Mucosa of rectum (tissue), 2 donors: ENCODE results near the gene NSUN4.

ENCODE experiments used
- H3K27ac ChIP-seq, 2 donors: one replicate each; pipeline ENCODE4 v1.7.0; 2013; ENCODE audit warnings: inconsistent platforms in 2 of 2, low read depth in 2 of 2, low read length in 2 of 2
- H3K27me3 ChIP-seq, 2 donors: one replicate each; pipeline ENCODE4 v1.7.0; 2013; ENCODE audit warnings: low read length in 2 of 2; ENCODE audit not compliant: control insufficient read depth in 2 of 2, insufficient read depth in 2 of 2
- H3K36me3 ChIP-seq, 2 donors: one replicate each; pipeline ENCODE4 v1.7.0; 2013; ENCODE audit warnings: low read length in 2 of 2; ENCODE audit not compliant: control insufficient read depth in 2 of 2, insufficient read depth in 2 of 2
- H3K4me1 ChIP-seq, 2 donors: one replicate each; pipeline ENCODE4 v1.7.0; 2013; ENCODE audit warnings: low read length in 2 of 2, mild to moderate bottlenecking in 1 of 2; ENCODE audit not compliant: control insufficient read depth in 2 of 2, insufficient read depth in 2 of 2
- H3K4me3 ChIP-seq, 2 donors: one replicate each; pipeline ENCODE4 v1.7.0; 2013; ENCODE audit warnings: low read length in 2 of 2
- H3K9ac ChIP-seq, 2 donors: one replicate each; pipeline ENCODE4 v1.7.0; 2013; ENCODE audit warnings: low read length in 2 of 2, low read depth in 1 of 2, mild to moderate bottlenecking in 1 of 2
- H3K9me3 ChIP-seq, 2 donors: one replicate each; pipeline ENCODE4 v1.7.0; 2013; ENCODE audit warnings: low read length in 2 of 2; ENCODE audit not compliant: control insufficient read depth in 2 of 2
- donor health status: healthy.
- donor health status: Normal muscosa, but diverticular disease.

NSUN4 gene

DNA sequence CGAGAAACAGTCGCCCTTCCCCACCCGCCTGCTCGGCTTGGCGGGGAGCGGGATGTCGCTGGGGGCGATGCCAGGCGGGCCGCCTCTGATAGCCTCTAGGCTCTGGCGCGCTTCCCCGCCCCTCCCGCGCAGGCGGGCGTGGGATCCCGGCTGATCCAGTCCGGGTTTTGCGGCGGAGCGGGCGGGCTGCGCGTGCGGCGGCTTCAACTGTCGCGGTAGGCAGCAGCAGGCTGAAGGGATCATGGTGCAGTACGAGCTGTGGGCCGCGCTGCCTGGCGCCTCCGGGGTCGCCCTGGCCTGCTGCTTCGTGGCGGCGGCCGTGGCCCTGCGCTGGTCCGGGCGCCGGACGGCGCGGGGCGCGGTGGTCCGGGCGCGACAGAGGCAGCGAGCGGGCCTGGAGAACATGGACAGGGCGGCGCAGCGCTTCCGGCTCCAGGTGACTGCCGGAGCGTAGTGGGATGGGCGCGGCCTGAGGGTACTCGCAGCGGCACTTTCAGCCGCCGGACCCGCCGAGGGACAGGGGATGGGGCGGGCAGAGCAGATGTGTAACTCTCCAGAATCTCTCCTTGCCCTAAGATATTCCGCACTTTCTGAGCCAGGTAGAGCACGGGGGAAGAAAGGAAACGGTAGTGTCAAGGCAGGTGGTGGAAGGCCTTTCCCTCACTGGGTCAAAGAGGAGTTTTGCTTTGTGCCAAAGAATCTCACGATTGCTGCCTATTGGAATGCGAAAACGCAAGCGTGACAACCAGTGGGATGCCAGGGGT, 53.7 kb downstream of the NSUN4 start, which contains the start of gene FAAH:
TSS of gene FAAH (plus strand) at position 210 of the 764 bp plus-strand sequence. CDS start at position 242, 32 bp downstream.
- H3K36me3 ChIP-seq: no peaks in the 10 kb centered on the region
- H3K9ac ChIP-seq: peak within 1 kb of the TSS; percentile 74 to 81
- peaks cover 0 to 7% of the 10 kb centered on the region in 2 donors for H3K9me3 ChIP-seq
- peak within 1 kb of the TSS; percentile 80 for H3K27ac ChIP-seq
- H3K27me3 ChIP-seq: no peaks in the 10 kb centered on the region
- peaks cover 9 to 20% of the 10 kb centered on the region in 2 donors for H3K4me1 ChIP-seq
- H3K4me3 ChIP-seq: peak within 1 kb of the TSS; percentile 81 to 91

DNA sequence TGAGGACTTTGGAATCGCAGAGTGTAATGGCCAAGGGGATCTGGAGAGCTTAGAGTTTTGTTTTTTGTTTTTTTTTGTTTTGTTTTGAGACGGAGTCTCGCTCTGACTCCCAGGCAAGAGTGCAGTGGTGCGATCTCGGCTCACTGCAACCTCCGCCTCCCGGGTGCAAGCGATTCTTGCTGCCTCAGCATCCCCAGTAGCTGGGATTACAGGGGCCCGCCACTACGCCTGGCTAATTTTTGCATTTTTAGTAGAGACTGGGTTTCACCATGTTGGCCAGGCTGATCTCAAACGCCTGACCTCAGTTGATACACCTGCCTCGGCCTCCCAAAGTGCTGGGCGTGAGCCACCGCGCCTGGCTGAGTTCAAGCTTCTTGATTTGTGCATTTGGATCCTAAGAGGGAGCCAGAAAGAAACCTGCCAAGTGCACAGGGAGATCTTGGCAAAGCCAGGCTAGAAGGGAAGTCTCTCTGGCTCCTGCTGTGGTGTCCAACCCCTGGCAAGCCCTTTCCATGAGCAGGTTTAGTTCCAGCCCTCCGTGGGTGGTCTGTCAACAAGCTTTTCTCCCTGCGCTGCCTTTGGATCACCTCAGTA, 54.4 kb downstream of the NSUN4 start:
- H3K9ac ChIP-seq: peak overlapping the region; percentile 74 to 81
- peak overlapping the region; percentile 81 to 91 for H3K4me3 ChIP-seq
- peaks cover 0 to 7% of the 10 kb centered on the region in 2 donors for H3K9me3 ChIP-seq
- H3K36me3 ChIP-seq: no peaks in the 10 kb centered on the region
- H3K27me3 ChIP-seq: no peaks in the 10 kb centered on the region
- H3K27ac ChIP-seq: peak overlapping the region; percentile 80
- peaks cover 9 to 20% of the 10 kb centered on the region in 2 donors for H3K4me1 ChIP-seq

- Histone ChIP-seq H3K9ac (no peak overlapping the region), H3K27ac (no peak overlapping the region), H3K4me3 (peak overlapping the region in 1 of 2 donors; percentile 29), H3K27me3 (no peaks in the 10 kb centered on the region), H3K9me3 (peaks cover 0 to 7% of the 10 kb centered on the region in 2 donors), H3K4me1 (peaks cover 17 to 25% of the 10 kb centered on the region in 2 donors), H3K36me3 (no peaks in the 10 kb centered on the region)
These were observed 56.1 kb downstream of the NSUN4 start for GRCh38 chr1:46396441-46397398.

GRCh38 chr1:46399307-46399706, 58.7 kb downstream of the NSUN4 start:
- H3K9ac ChIP-seq: no peak overlapping the region
- peaks cover 4 to 6% of the 10 kb centered on the region in 2 donors for H3K36me3 ChIP-seq
- no peaks in the 10 kb centered on the region for H3K27me3 ChIP-seq
- no peaks in the 10 kb centered on the region for H3K9me3 ChIP-seq
- no peak overlapping the region for H3K4me3 ChIP-seq
- H3K4me1 ChIP-seq: peaks cover 18 to 30% of the 10 kb centered on the region in 2 donors
- no peak overlapping the region for H3K27ac ChIP-seq

DNA sequence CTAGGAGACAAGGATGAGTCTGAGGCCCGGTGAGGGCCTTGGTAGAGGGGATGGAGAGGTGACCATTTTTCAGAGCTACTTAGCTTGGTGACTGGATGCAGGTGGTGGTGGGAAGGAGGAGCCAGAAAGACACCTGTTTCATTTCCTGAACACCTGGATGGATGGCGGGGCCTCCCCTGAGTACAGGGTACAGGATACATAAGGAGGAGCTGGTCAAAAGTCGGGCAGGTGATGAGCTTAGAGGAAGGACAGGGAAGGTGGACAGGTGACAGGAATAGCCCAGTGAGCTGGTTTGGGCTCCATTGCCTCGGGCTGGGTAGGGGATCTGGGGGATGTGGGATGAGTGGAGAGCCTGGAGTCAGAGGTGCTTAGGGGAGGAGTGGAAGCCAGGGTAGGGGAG, 59.8 kb downstream of the NSUN4 start:
- no peaks in the 10 kb centered on the region for H3K27me3 ChIP-seq
- H3K4me1 ChIP-seq: peaks cover 14 to 22% of the 10 kb centered on the region in 2 donors
- H3K27ac ChIP-seq: no peak overlapping the region
- no peaks in the 10 kb centered on the region for H3K9me3 ChIP-seq
- H3K36me3 ChIP-seq: peaks cover 6 to 8% of the 10 kb centered on the region in 2 donors
- no peak overlapping the region for H3K4me3 ChIP-seq
- H3K9ac ChIP-seq: no peak overlapping the region

DNA sequence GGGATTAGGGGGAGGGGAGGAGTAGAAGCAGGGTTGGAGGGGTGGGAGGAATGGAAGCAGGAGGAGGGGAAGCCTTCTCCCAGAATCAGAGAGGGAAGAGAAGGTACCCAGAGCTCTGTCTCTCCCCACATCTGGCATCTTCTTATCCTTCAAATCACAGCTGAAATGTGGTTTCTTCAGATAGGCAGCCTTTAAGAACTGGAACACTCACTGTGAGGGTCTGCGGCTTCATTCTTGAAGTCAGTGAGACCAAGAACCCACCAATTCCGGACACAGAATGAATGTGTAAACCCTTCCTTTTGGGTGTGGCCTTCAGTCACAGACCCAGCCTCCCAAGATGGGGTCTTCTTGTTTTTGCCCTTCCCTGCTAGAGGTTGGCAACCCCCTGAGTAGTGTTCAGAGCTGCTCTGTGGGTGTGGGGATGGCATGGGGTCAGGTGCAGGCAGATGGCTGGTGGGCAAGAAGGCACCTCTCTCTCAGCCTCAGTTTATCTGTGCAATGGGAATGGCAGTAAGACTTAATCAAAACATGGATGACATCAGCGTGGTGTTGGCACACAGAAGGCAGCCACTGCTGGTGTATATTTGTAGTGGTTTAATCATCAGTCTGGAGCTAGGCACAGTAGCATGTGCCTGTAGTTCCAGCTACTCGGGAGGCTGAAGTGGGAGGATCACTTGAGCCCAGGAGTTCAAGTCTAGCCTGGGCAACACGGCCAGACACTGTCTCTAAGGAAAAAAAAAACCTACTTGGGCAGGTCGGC, 60.7 kb downstream of the NSUN4 start:
- Histone ChIP-seq H3K27ac (peak overlapping the region; percentile 78 to 82), H3K36me3 (peaks cover 6 to 8% of the 10 kb centered on the region in 2 donors), H3K9ac (peak overlapping the region in 1 of 2 donors; percentile 59), H3K4me3 (no peak overlapping the region), H3K4me1 (peaks cover 13 to 19% of the 10 kb centered on the region in 2 donors), H3K9me3 (no peaks in the 10 kb centered on the region), H3K27me3 (no peaks in the 10 kb centered on the region)

DNA sequence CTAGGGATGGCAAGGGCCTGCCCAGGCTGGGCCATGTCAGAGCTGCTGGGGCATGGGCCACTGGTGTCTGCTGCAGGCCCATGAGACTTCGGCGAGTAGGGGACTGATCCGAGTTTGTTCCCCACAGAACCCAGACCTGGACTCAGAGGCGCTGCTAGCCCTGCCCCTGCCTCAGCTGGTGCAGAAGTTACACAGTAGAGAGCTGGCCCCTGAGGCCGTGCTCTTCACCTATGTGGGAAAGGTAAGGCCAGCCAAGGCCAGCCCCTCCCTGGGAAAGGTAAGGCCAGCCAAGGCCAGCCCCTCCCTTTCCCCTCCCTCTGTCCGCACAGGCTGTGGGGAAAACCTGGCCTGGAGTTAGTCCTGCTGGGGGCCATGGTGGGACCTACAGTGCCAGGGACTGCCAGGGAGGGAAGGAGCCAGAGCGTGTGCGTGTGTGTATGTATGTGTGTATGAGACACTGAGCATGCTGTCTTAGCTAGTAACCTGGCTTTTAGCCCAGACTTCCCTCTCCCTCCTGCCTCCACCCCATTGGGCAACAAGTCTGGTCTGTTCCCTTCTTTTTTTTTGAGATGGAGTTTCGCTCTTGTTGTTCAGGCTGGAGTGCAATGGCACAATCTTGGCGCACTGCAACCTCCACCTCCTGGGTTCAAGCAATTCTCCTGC, 61.5 kb downstream of the NSUN4 start:
- H3K4me1 ChIP-seq: peaks cover 13% of the 10 kb centered on the region in 2 donors
- H3K27ac ChIP-seq: peak overlapping the region; percentile 78 to 82
- peak overlapping the region in 1 of 2 donors; percentile 20 for H3K4me3 ChIP-seq
- peak overlapping the region in 1 of 2 donors; percentile 59 for H3K9ac ChIP-seq
- H3K27me3 ChIP-seq: no peaks in the 10 kb centered on the region
- H3K9me3 ChIP-seq: no peaks in the 10 kb centered on the region
- peaks cover 7 to 8% of the 10 kb centered on the region in 2 donors for H3K36me3 ChIP-seq

DNA sequence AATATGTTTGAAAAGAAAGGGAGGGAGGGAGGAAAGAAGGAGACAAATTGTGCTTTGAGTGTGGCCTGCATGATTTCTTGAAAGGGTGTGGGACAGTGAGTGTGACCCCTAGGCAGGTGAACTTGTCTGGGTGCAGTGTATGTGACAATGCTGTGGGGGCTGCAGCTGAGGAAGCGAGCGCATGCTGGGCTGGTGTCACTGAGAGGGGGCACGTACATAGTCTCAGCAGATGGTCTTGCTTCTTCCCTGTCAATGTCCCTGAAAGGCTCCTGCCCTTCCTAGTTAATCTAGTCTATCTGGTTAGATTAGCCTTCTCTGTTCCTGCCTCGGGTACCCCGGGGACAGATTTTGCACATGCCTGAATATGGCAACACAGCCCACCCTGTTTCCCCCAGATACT, 63.3 kb downstream of the NSUN4 start:
- Histone ChIP-seq H3K36me3 (peaks cover 19 to 20% of the 10 kb centered on the region in 2 donors), H3K9me3 (no peaks in the 10 kb centered on the region), H3K27ac (no peak overlapping the region), H3K4me3 (no peak overlapping the region), H3K27me3 (no peaks in the 10 kb centered on the region), H3K9ac (no peak overlapping the region), H3K4me1 (peaks cover 13% of the 10 kb centered on the region in 2 donors)
